ENCODE measurements around the gene CALR3. TPM values are rescaled to one million over a fixed set of nuclear protein-coding genes. Genes with fewer than 3 reads are reported as not detected.
A peak's percentile ranks its signal among the peaks of the same experiment; 100 is the strongest.
"Not testable (repeated sequence)": the region's sequence is repeated elsewhere in the genome, so short reads cannot be mapped to it uniquely, and the experiment has no call there.

Gene CALR3
- total RNA-seq, 2 donors from 2014 or later: 0.91 to 10.1 TPM

DNA sequence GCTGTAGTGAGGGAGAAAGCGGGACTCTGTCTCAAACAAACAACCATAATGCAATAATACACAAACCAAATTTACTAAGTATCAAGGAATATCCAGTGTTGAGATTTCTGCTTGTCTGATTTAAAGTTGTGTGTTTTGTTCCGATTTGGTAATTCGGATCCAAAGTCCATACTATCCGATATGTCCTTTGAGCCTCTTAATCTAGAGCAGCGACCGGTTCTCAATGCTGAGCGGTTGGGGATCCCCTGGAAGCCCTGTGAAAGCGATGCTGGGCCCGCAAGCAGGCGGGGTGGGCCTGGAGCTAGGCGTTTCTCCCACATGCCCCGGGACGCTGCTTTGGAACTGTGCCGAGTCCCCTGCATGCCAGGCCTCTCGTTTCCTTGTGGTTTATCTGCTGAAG lies 20.4 kb upstream of the CALR3 start:
- Histone ChIP-seq H3K27ac (no peak overlapping the region), H3K36me3 (peaks cover 16 to 27% of the 10 kb centered on the region in 2 donors), H3K9me3 (no peaks in the 10 kb centered on the region), H3K27me3 (replicated peaks; ENCODE audit: insufficient read depth) (no peaks in the 10 kb centered on the region), H3K4me1 (replicated peaks) (no peaks in the 10 kb centered on the region), H3K4me3 (no peak overlapping the region)
- intact Hi-C loops (cut with DNase I): no loop called here
- 85% methylated on average over 15 of the region's 15 CpGs for WGBS
- TF ChIP-seq CTCF (IDR thresholded peaks at IDR 0.05): no peak
- no peak for TF ChIP-seq POLR2A (IDR thresholded peaks at IDR 0.05)
- no peak for TF ChIP-seq POLR2AphosphoS5 (IDR thresholded peaks at IDR 0.05)
- DNase-seq (ENCODE audit: low spot score): no peak

- TF ChIP-seq CTCF (IDR thresholded peaks at IDR 0.05): no peak
- no peak for TF ChIP-seq POLR2A (IDR thresholded peaks at IDR 0.05)
- TF ChIP-seq POLR2AphosphoS5 (IDR thresholded peaks at IDR 0.05): no peak
- H3K9me3 ChIP-seq: no peaks in the 10 kb centered on the region
- intact Hi-C loops (cut with DNase I): no loop called here
- H3K27ac ChIP-seq: no peak overlapping the region
- WGBS: 91% methylated on average over 23 of the region's 24 CpGs
- no peak for DNase-seq (ENCODE audit: low spot score)
- H3K27me3 ChIP-seq (replicated peaks; ENCODE audit: insufficient read depth): no peaks in the 10 kb centered on the region
- H3K4me1 ChIP-seq (replicated peaks): peaks cover 5% of the 10 kb centered on the region
- H3K4me3 ChIP-seq: no peak overlapping the region
- peaks cover 6 to 10% of the 10 kb centered on the region in 2 donors for H3K36me3 ChIP-seq
Measured at GRCh38 chr19:16514383-16515019, 18.5 kb upstream of the CALR3 start.

GRCh38 chr19:16512611-16513010 lies 16.6 kb upstream of the CALR3 start:
- 93% methylated on average over 10 of the region's 10 CpGs for WGBS

DNA sequence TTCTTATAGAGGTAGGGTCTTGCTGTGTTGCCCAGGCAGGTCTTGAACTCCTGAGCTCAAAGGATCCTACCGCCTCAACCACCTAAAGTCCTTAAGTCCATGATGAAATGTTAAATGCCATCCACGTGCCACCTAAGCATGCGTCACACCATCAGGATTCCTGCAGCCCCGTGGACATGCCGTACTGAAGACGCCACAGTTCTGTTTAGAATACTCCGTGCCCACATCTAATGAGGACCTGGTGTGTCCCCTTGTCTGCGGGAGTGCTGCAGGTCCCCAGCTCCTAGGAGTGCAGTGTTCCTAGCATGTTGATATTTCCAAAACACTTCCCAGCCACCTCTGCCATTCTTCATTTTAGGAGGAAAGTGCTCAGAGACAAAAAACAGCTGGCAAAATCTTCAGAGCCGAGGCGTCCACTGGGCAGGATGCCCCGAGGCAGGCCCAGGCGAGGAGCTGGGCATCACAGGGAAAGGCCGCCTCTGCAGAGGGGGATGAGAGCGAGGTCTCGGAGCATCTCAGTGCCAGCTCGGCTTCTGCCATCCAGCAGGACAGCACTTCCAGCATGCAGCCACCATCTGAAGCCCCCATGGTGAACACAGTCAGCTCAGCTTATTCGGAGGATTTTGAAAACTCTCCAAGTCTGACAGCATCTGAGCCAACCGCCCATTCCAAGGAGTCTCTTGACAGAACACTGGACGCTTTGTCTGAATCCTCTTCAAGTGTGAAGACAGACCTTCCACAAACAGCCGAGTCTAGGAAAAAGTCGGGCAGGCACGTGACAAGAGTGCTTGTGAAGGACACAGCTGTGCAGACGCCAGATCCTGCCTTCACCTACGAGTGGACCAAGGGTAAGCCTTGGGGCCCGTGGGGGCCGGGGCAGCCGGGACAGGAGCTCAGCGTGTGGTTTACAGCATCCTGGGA lies 13.4 kb upstream of the CALR3 start:
- Histone ChIP-seq H3K36me3 (no peaks in the 10 kb centered on the region), H3K4me1 (replicated peaks) (peaks cover 5% of the 10 kb centered on the region), H3K27me3 (replicated peaks; ENCODE audit: insufficient read depth) (no peaks in the 10 kb centered on the region), H3K4me3 (no peak overlapping the region), H3K9me3 (no peaks in the 10 kb centered on the region), H3K27ac (peak overlapping the region; percentile 56 to 60)
- peak; percentile 54 for DNase-seq (ENCODE audit: low spot score)
- TF ChIP-seq CTCF (IDR thresholded peaks at IDR 0.05): no peak
- peak; percentile 30 for TF ChIP-seq POLR2AphosphoS5 (IDR thresholded peaks at IDR 0.05)
- intact Hi-C loops (cut with DNase I): no loop called here
- 44% methylated on average over 28 of the region's 28 CpGs for WGBS

More at GRCh38 chr19:16512611-16513010, 16.6 kb upstream of the CALR3 start:
- H3K9me3 ChIP-seq; DNase-seq (ENCODE audit: low spot score); H3K4me3 ChIP-seq; intact Hi-C loops (cut with DNase I); H3K36me3 ChIP-seq; H3K27me3 ChIP-seq (replicated peaks; ENCODE audit: insufficient read depth); H3K27ac ChIP-seq; H3K4me1 ChIP-seq (replicated peaks): not testable (repeated sequence)

- peak overlapping the region; percentile 56 to 60 for H3K27ac ChIP-seq
- H3K27me3 ChIP-seq (replicated peaks; ENCODE audit: insufficient read depth): no peaks in the 10 kb centered on the region
- WGBS: 95% methylated on average over 5 of the region's 5 CpGs
- intact Hi-C loops (cut with DNase I): no loop called here
- no peak overlapping the region for H3K4me3 ChIP-seq
- DNase-seq (ENCODE audit: low spot score): no peak
- H3K4me1 ChIP-seq (replicated peaks): peaks cover 5% of the 10 kb centered on the region
- no peaks in the 10 kb centered on the region for H3K36me3 ChIP-seq
- TF ChIP-seq CTCF (IDR thresholded peaks at IDR 0.05) (no peak), POLR2AphosphoS5 (IDR thresholded peaks at IDR 0.05) (no peak), POLR2A (IDR thresholded peaks at IDR 0.05) (no peak)
- no peaks in the 10 kb centered on the region for H3K9me3 ChIP-seq
Measured at GRCh38 chr19:16508546-16508945, 12.6 kb upstream of the CALR3 start.
